HG03064 (cell line): Measurements from ENCODE around the gene MSANTD3.
A peak's percentile ranks its signal among the peaks of the same experiment; 100 is the strongest.
"Not testable (repeated sequence)": the region's sequence is repeated elsewhere in the genome, so short reads cannot be mapped to it uniquely, and the experiment has no call there.

ENCODE experiments used
- ATAC-seq: cut with Tn5 transposase; IDR thresholded peaks from one replicate; pipeline ENCODE4 v1.9.1; 2021; ENCODE audit warnings: low read depth; ENCODE audit not compliant: unreplicated experiment

MSANTD3 gene

GRCh38 chr9:100426530-100427365 lies at the start of gene MSANTD3:
Gene MSANTD3, plus strand, starts transcription at chr9:100427143. Its CDS starts 14,796 bp downstream, at chr9:100441939.
- peak; percentile 80 for ATAC-seq

GRCh38 chr9:100379862-100380261 lies 47.1 kb upstream of the MSANTD3 start:
- ATAC-seq, result no peak

GRCh38 chr9:100392989-100393388 lies 34.0 kb upstream of the MSANTD3 start:
- ATAC-seq, result not testable (repeated sequence)

- ATAC-seq, result no peak
Observed at GRCh38 chr9:100394032-100394695, 32.8 kb upstream of the MSANTD3 start.

- ATAC-seq, result no peak
Observed at GRCh38 chr9:100394816-100395215, 32.1 kb upstream of the MSANTD3 start.

- ATAC-seq, result no peak
Observed at GRCh38 chr9:100396769-100397168, 30.2 kb upstream of the MSANTD3 start.

- no peak for ATAC-seq
Observed at GRCh38 chr9:100397529-100398266, 29.2 kb upstream of the MSANTD3 start.

GRCh38 chr9:100401042-100401441 lies 25.9 kb upstream of the MSANTD3 start:
- ATAC-seq, result no peak

- ATAC-seq, result no peak
Observed at GRCh38 chr9:100406962-100407361, 20.0 kb upstream of the MSANTD3 start.

- ATAC-seq, result no peak
Observed at GRCh38 chr9:100408546-100409175, 18.3 kb upstream of the MSANTD3 start.

- ATAC-seq, result no peak
Observed at GRCh38 chr9:100409176-100409556, 17.8 kb upstream of the MSANTD3 start.

GRCh38 chr9:100411472-100412283 lies 15.3 kb upstream of the MSANTD3 start:
- peak; percentile 100 for ATAC-seq

- ATAC-seq, result no peak
Observed at GRCh38 chr9:100413839-100414420, 13.0 kb upstream of the MSANTD3 start.

GRCh38 chr9:100417815-100418214 lies 9.1 kb upstream of the MSANTD3 start:
- no peak for ATAC-seq

GRCh38 chr9:100419166-100419565 lies 7.8 kb upstream of the MSANTD3 start:
- no peak for ATAC-seq

- not testable (repeated sequence) for ATAC-seq
Observed at GRCh38 chr9:100421116-100421515, 5.8 kb upstream of the MSANTD3 start.

- ATAC-seq, result no peak
Observed at GRCh38 chr9:100425758-100426157, 1.2 kb upstream of the MSANTD3 start.

GRCh38 chr9:100426189-100426529 lies 784 bp upstream of the MSANTD3 start:
- no peak for ATAC-seq

- peak; percentile 52 for ATAC-seq
Observed at GRCh38 chr9:100427366-100428263, 672 bp downstream of the MSANTD3 start.
